PFSK-1 (cell line): ENCODE data around the gene MCUR1.

Experiments
- POLR2AphosphoS5 ChIP-seq: IDR thresholded peaks from 2 replicates; pipeline ENCODE4 v1.6.1; 2012; ENCODE audit warnings: low read depth, mild to moderate bottlenecking, control low read depth, low read length, moderate library complexity
- SIN3A ChIP-seq: IDR thresholded peaks from 2 replicates; pipeline ENCODE4 v1.6.1; 2012; ENCODE audit warnings: mild to moderate bottlenecking, low read length, moderate library complexity, borderline replicate concordance; ENCODE audit not compliant: insufficient read depth

GRCh38 chr6:13787137-13787536, 27.2 kb downstream of the MCUR1 start:
- TF ChIP-seq POLR2AphosphoS5: no peak
- no peak for TF ChIP-seq SIN3A
